Urothelium cell line (cell line): ENCODE measurements around the gene TEX2.

Experiments
- DNase-seq: peaks from one replicate; pipeline ENCODE4 v3.0.0; 2011; ENCODE audit warnings: low spot score, mixed read lengths
- FAIRE-seq: peaks from 2 replicates; lab custom pipeline; 2011; peaks lifted over from hg19 to GRCh38; lab: Jason Lieb, UNC

TEX2 gene

GRCh38 chr17:64263000-64263766 is at the start of gene TEX2:
TSS of gene TEX2 (minus strand) at chr17:64263260. CDS start at chr17:64214217, 49,043 bp downstream.
- FAIRE-seq, result peak; percentile 94

GRCh38 chr17:64309710-64310109 is 46.6 kb upstream of the TEX2 start:
- FAIRE-seq (no peak), DNase-seq (no peak)

More at GRCh38 chr17:64263000-64263766, at the start of gene TEX2:
- DNase-seq, result peak; percentile 100

GRCh38 chr17:64309021-64309420 is 46.0 kb upstream of the TEX2 start:
- DNase-seq (no peak), FAIRE-seq (no peak)

- FAIRE-seq, result no peak
- DNase-seq, result peak; percentile 75
Measured at GRCh38 chr17:64306850-64307463, 43.9 kb upstream of the TEX2 start.

- DNase-seq, result no peak
- no peak for FAIRE-seq
Measured at GRCh38 chr17:64304551-64304950, 41.5 kb upstream of the TEX2 start.

- no peak for FAIRE-seq
- DNase-seq, result no peak
Measured at GRCh38 chr17:64300699-64300965, 37.6 kb upstream of the TEX2 start.

- FAIRE-seq (no peak), DNase-seq (no peak)
Measured at GRCh38 chr17:64297467-64298088, 34.5 kb upstream of the TEX2 start.

- FAIRE-seq (no peak), DNase-seq (no peak)
Measured at GRCh38 chr17:64296246-64296645, 33.2 kb upstream of the TEX2 start.

- FAIRE-seq, result no peak
Measured at GRCh38 chr17:64295146-64295545, 32.1 kb upstream of the TEX2 start.

GRCh38 chr17:64291268-64291851 is 28.3 kb upstream of the TEX2 start:
- FAIRE-seq, result no peak

More at GRCh38 chr17:64295146-64295545, 32.1 kb upstream of the TEX2 start:
- no peak for DNase-seq

GRCh38 chr17:64289741-64290141 is 26.7 kb upstream of the TEX2 start:
- FAIRE-seq, result no peak
- no peak for DNase-seq

More at GRCh38 chr17:64291268-64291851, 28.3 kb upstream of the TEX2 start:
- DNase-seq, result no peak

- no peak for DNase-seq
- no peak for FAIRE-seq
Measured at GRCh38 chr17:64282753-64283080, 19.7 kb upstream of the TEX2 start.

GRCh38 chr17:64281962-64282752 is 19.1 kb upstream of the TEX2 start:
- FAIRE-seq (no peak), DNase-seq (peak; percentile 77)

GRCh38 chr17:64278614-64279013 is 15.6 kb upstream of the TEX2 start:
- peak; percentile 42 for FAIRE-seq
- DNase-seq, result peak; percentile 50

GRCh38 chr17:64277831-64278562 is 14.9 kb upstream of the TEX2 start:
- no peak for FAIRE-seq
- DNase-seq, result no peak

GRCh38 chr17:64276961-64277505 is 14.0 kb upstream of the TEX2 start:
- FAIRE-seq (no peak), DNase-seq (no peak)

GRCh38 chr17:64275016-64275415 is 12.0 kb upstream of the TEX2 start:
- FAIRE-seq (no peak), DNase-seq (no peak)

GRCh38 chr17:64273006-64273405 is 9.9 kb upstream of the TEX2 start:
- DNase-seq, result no peak

GRCh38 chr17:64270885-64271284 is 7.8 kb upstream of the TEX2 start:
- FAIRE-seq (no peak), DNase-seq (no peak)

More at GRCh38 chr17:64273006-64273405, 9.9 kb upstream of the TEX2 start:
- no peak for FAIRE-seq
